Calu3 (cell line): ENCODE results near the gene SERPINA5. TPM values are rescaled to one million over a fixed set of nuclear protein-coding genes. Genes with fewer than 3 reads are reported as not detected.

Experiments used
- BruUV-seq: library from RNA; stranded (reverse); fragments of 400-500 nt; replicated peaks from 2 replicates; lab custom pipeline; 2021; lab: Mats Ljungman, UMichigan
- CTCF ChIA-PET: fragments of 300-600 bp; sonication (Branson Sonifier 250); formaldehyde crosslinking; loops from one replicate; lab custom pipeline; 2022; ENCODE audit warnings: antibody characterized with exemption; lab: Charles Lee
- DNase-seq: peaks from one replicate; pipeline ENCODE4 v3.0.0; 2022
- H3K27ac Mint-ChIP-seq: one replicate; pipeline ENCODE4 v1.8.0; 2022; ENCODE audit warnings: mixed read lengths; ENCODE audit not compliant: unreplicated experiment
- H3K27me3 Mint-ChIP-seq: one replicate; pipeline ENCODE4 v1.8.0; 2022; ENCODE audit warnings: mixed read lengths; ENCODE audit not compliant: unreplicated experiment
- H3K36me3 Mint-ChIP-seq: one replicate; pipeline ENCODE4 v1.8.0; 2022; ENCODE audit warnings: mild to moderate bottlenecking, moderate library complexity, mixed read lengths; ENCODE audit not compliant: insufficient read depth, unreplicated experiment
- H3K4me1 Mint-ChIP-seq: one replicate; pipeline ENCODE4 v1.8.0; 2022; ENCODE audit warnings: mild to moderate bottlenecking, low read depth, mixed read lengths; ENCODE audit not compliant: unreplicated experiment
- H3K4me3 Mint-ChIP-seq: one replicate; pipeline ENCODE4 v1.8.0; 2022; ENCODE audit warnings: mild to moderate bottlenecking, low read depth, moderate library complexity, mixed read lengths; ENCODE audit not compliant: unreplicated experiment
- H3K9me3 Mint-ChIP-seq: one replicate; pipeline ENCODE4 v1.8.0; 2022; ENCODE audit warnings: low read depth, mixed read lengths; ENCODE audit not compliant: unreplicated experiment
- intact Hi-C: fragments of 100-400 bp; cut with micrococcal nuclease; formaldehyde crosslinking; loops from one replicate; pipeline ENCODE4 v1.10.0; 2022; ENCODE audit not compliant: unreplicated experiment
- total RNA-seq: library from RNA; stranded (reverse); gene quantifications from 2 replicates; pipeline ENCODE4 v1.2.3, GENCODE V29; 2022
- TF ChIP-seq, protein P1 (sequence below): fragments of 200-600 bp; IDR thresholded peaks from one replicate; pipeline ENCODE4 v1.8.0; 2022; ENCODE audit warnings: antibody characterized with exemption; ENCODE audit not compliant: unreplicated experiment

SERPINA5 gene
- total RNA-seq, 1 experiment from 2014 or later, result 20.7 TPM

- Mint-ChIP-seq H3K27ac (peak overlapping the region; percentile 95), H3K4me3 (peak overlapping the region; percentile 46)
Observed at GRCh38 chr14:94598816-94599655, 17.8 kb downstream of the SERPINA5 start.

GRCh38 chr14:94599656-94600004 is 18.4 kb downstream of the SERPINA5 start:
- H3K4me3 Mint-ChIP-seq, result peak overlapping the region; percentile 46
- intact Hi-C loops, result loop anchor here (1.0 kb wide), 2 partner anchors 11 to 18 kb away; partner anchors contain the start of gene SERPINA5

More at GRCh38 chr14:94598816-94599655, 17.8 kb downstream of the SERPINA5 start:
- CTCF ChIA-PET, result interaction anchor here (0.6 to 3.7 kb wide), 11 partner anchors 12 to 257 kb away, joined by 3 to 76 read pairs (median 3); partner anchors contain the start of gene SERPINA3
- peaks cover 51% of the 10 kb centered on the region for H3K36me3 Mint-ChIP-seq
- BruUV-seq, result no TSS peak
- H3K4me1 Mint-ChIP-seq, result peaks cover 81% of the 10 kb centered on the region
- no peaks in the 10 kb centered on the region for H3K27me3 Mint-ChIP-seq
- H3K9me3 Mint-ChIP-seq, result peaks cover 4% of the 10 kb centered on the region
- DNase-seq, result peak; percentile 91
- intact Hi-C loops, result loop anchor here (1.0 kb wide), 1 partner anchor 11 kb away; no protein-coding TSS in a partner anchor
- TF ChIP-seq, protein P1, sequence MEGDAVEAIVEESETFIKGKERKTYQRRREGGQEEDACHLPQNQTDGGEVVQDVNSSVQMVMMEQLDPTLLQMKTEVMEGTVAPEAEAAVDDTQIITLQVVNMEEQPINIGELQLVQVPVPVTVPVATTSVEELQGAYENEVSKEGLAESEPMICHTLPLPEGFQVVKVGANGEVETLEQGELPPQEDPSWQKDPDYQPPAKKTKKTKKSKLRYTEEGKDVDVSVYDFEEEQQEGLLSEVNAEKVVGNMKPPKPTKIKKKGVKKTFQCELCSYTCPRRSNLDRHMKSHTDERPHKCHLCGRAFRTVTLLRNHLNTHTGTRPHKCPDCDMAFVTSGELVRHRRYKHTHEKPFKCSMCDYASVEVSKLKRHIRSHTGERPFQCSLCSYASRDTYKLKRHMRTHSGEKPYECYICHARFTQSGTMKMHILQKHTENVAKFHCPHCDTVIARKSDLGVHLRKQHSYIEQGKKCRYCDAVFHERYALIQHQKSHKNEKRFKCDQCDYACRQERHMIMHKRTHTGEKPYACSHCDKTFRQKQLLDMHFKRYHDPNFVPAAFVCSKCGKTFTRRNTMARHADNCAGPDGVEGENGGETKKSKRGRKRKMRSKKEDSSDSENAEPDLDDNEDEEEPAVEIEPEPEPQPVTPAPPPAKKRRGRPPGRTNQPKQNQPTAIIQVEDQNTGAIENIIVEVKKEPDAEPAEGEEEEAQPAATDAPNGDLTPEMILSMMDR, result peak; percentile 38

DNA sequence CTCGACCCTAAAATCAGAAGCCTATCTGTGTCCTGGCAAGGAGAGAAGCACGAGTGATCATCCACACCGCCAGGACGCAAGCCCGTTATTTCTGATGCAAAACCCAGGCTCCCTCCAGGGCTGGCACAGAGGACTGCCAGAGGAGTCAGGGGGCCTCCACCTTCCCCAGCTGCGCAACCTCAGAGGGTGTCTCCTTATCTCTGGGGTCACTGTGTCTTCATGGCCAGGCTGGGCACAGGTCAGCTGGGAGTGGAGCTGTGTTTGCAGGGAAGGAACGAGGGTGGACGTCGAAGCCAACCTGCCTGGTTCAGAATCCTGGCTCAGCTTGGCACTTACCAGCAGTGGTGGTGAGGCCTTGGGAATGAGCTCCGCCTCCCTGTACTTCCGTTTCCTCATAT is 18.9 kb downstream of the SERPINA5 start:
- CTCF ChIA-PET, result interaction anchor here (0.7 to 3.7 kb wide), 7 partner anchors 11 to 258 kb away, joined by 3 to 76 read pairs (median 9); partner anchors contain the start of gene SERPINA3
- no peaks in the 10 kb centered on the region for H3K27me3 Mint-ChIP-seq
- H3K27ac Mint-ChIP-seq, result peak overlapping the region; percentile 95
- H3K9me3 Mint-ChIP-seq, result peaks cover 4% of the 10 kb centered on the region
- no peak for DNase-seq
- peaks cover 75% of the 10 kb centered on the region for H3K4me1 Mint-ChIP-seq
- peaks cover 48% of the 10 kb centered on the region for H3K36me3 Mint-ChIP-seq
- BruUV-seq, result no TSS peak
- H3K4me3 Mint-ChIP-seq, result peak overlapping the region; percentile 46
- intact Hi-C loops, result loop anchor here (1.0 kb wide), 1 partner anchor 19 kb away; the partner anchor contains the start of gene SERPINA5
- TF ChIP-seq, protein P1, result no peak

More at GRCh38 chr14:94599656-94600004, 18.4 kb downstream of the SERPINA5 start:
- CTCF ChIA-PET, result interaction anchor here (0.6 to 3.7 kb wide), 9 partner anchors 11 to 258 kb away, joined by 3 to 76 read pairs (median 3); partner anchors contain the start of gene SERPINA3
- no TSS peak for BruUV-seq
- H3K36me3 Mint-ChIP-seq, result peaks cover 51% of the 10 kb centered on the region
- no peaks in the 10 kb centered on the region for H3K27me3 Mint-ChIP-seq
- peaks cover 4% of the 10 kb centered on the region for H3K9me3 Mint-ChIP-seq
- H3K27ac Mint-ChIP-seq, result peak overlapping the region; percentile 95
- H3K4me1 Mint-ChIP-seq, result peaks cover 75% of the 10 kb centered on the region
- peak; percentile 81 for DNase-seq
- TF ChIP-seq, protein P1, result no peak

- H3K4me1 Mint-ChIP-seq, result peaks cover 65% of the 10 kb centered on the region
- H3K4me3 Mint-ChIP-seq, result no peak overlapping the region
- H3K27ac Mint-ChIP-seq, result peak overlapping the region; percentile 60
- no peaks in the 10 kb centered on the region for H3K27me3 Mint-ChIP-seq
- peaks cover 4% of the 10 kb centered on the region for H3K9me3 Mint-ChIP-seq
- no TSS peak for BruUV-seq
- DNase-seq, result peak; percentile 62
- CTCF ChIA-PET, result interaction anchor here (0.8 kb wide), 1 partner anchor 10 kb away, joined by 3 read pairs; the partner anchor contains the start of gene SERPINA3
- TF ChIP-seq, protein P1, result no peak
- H3K36me3 Mint-ChIP-seq, result peaks cover 41% of the 10 kb centered on the region
- intact Hi-C loops, result no loop called here
Observed at GRCh38 chr14:94601884-94602391, 20.7 kb downstream of the SERPINA5 start.
